Retina (tissue), 1 donor: ENCODE data around the gene TENT4B.
"Not testable (repeated sequence)": the region's sequence is repeated elsewhere in the genome, so short reads cannot be mapped to it uniquely, and the experiment has no call there.

ENCODE experiments used
- DNase-seq: peaks from one replicate; pipeline ENCODE4 v3.0.0-alpha.2; 2016

Gene TENT4B

GRCh38 chr16:50238868-50239301, 85.8 kb downstream of the TENT4B start:
- DNase-seq: no peak

GRCh38 chr16:50243024-50243423, 89.9 kb downstream of the TENT4B start:
- DNase-seq: not testable (repeated sequence)

- DNase-seq: no peak
Measured at GRCh38 chr16:50244140-50244503, 91.0 kb downstream of the TENT4B start.

GRCh38 chr16:50244504-50245416, 91.7 kb downstream of the TENT4B start:
- peak; percentile 50 for DNase-seq

GRCh38 chr16:50245417-50246298, 92.6 kb downstream of the TENT4B start:
- DNase-seq: peak; percentile 70

GRCh38 chr16:50246299-50247122, 93.4 kb downstream of the TENT4B start:
- DNase-seq: peak; percentile 79

GRCh38 chr16:50247123-50247905, 94.2 kb downstream of the TENT4B start:
- peak; percentile 15 for DNase-seq

- DNase-seq: no peak
Measured at GRCh38 chr16:50247906-50248608, 95.0 kb downstream of the TENT4B start.

- DNase-seq: peak; percentile 8
Measured at GRCh38 chr16:50248845-50249244, 95.7 kb downstream of the TENT4B start.

GRCh38 chr16:50251375-50252081, 98.4 kb downstream of the TENT4B start:
- DNase-seq: no peak

- no peak for DNase-seq
Measured at GRCh38 chr16:50252082-50252611, 99.0 kb downstream of the TENT4B start.

GRCh38 chr16:50252874-50253513, 99.9 kb downstream of the TENT4B start:
- DNase-seq: no peak

GRCh38 chr16:50253514-50253910, 100.4 kb downstream of the TENT4B start:
- no peak for DNase-seq

GRCh38 chr16:50254072-50254471, 101.0 kb downstream of the TENT4B start:
- peak; percentile 49 for DNase-seq

GRCh38 chr16:50255538-50255937, 102.4 kb downstream of the TENT4B start:
- no peak for DNase-seq

GRCh38 chr16:50256604-50257003, 103.5 kb downstream of the TENT4B start:
- DNase-seq: no peak

GRCh38 chr16:50257876-50258275, 104.8 kb downstream of the TENT4B start:
- DNase-seq: no peak

- DNase-seq: peak; percentile 83
Measured at GRCh38 chr16:50259334-50260205, 106.5 kb downstream of the TENT4B start.
